ENCODE results near the gene RNU5B-1.

DNA sequence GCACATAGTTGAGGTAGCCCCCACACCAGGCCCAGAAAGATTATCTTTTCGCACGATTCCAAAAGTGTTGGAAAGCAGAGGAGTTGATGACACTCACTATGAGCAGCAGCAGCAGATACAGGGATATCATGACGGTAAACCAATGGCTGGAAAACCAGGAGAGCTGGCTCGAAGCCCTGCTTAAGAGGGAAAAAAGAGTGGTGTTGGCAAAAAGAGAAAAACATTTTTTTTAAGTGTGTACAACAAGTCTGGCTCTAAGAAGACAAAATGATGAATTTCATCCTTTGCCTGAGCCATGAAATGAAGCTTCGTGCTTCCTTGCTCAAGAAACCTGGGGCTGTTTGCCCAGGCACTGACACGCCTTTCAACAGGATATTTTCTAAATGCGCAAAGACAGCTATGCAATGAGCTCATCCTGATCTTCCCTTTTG, 45.1 kb upstream of the RNU5B-1 start:
- no peak for TF ChIP-seq FOS (IDR thresholded peaks at IDR 0.05; ENCODE audit: low read depth, low read length)
- no peak for TF ChIP-seq MAFK (IDR thresholded peaks at IDR 0.05; ENCODE audit: low read depth, low read length)
- TF ChIP-seq, protein P1, sequence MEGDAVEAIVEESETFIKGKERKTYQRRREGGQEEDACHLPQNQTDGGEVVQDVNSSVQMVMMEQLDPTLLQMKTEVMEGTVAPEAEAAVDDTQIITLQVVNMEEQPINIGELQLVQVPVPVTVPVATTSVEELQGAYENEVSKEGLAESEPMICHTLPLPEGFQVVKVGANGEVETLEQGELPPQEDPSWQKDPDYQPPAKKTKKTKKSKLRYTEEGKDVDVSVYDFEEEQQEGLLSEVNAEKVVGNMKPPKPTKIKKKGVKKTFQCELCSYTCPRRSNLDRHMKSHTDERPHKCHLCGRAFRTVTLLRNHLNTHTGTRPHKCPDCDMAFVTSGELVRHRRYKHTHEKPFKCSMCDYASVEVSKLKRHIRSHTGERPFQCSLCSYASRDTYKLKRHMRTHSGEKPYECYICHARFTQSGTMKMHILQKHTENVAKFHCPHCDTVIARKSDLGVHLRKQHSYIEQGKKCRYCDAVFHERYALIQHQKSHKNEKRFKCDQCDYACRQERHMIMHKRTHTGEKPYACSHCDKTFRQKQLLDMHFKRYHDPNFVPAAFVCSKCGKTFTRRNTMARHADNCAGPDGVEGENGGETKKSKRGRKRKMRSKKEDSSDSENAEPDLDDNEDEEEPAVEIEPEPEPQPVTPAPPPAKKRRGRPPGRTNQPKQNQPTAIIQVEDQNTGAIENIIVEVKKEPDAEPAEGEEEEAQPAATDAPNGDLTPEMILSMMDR (conservative IDR thresholded peaks at IDR 0.05; ENCODE audit: low read depth, low read length): no peak
- TF ChIP-seq POLR2A (IDR thresholded peaks at IDR 0.05; ENCODE audit: low read depth, low read length): no peak
- TF ChIP-seq CEBPB (IDR thresholded peaks at IDR 0.05; ENCODE audit: low read depth, low read length): no peak
- TF ChIP-seq MAZ (IDR thresholded peaks at IDR 0.05; ENCODE audit: borderline replicate concordance, low read depth, low read length): no peak
- no peak for TF ChIP-seq RAD21 (IDR thresholded peaks at IDR 0.05; ENCODE audit: low read length)
- no peak for TF ChIP-seq BHLHE40 (IDR thresholded peaks at IDR 0.05; ENCODE audit: low read depth, low read length)
- TF ChIP-seq, protein P2, sequence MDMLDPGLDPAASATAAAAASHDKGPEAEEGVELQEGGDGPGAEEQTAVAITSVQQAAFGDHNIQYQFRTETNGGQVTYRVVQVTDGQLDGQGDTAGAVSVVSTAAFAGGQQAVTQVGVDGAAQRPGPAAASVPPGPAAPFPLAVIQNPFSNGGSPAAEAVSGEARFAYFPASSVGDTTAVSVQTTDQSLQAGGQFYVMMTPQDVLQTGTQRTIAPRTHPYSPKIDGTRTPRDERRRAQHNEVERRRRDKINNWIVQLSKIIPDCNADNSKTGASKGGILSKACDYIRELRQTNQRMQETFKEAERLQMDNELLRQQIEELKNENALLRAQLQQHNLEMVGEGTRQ (IDR thresholded peaks at IDR 0.05; ENCODE audit: low read depth, low read length): no peak
- no peak for TF ChIP-seq RFX5 (IDR thresholded peaks at IDR 0.05; ENCODE audit: low read depth, low read length)
- TF ChIP-seq MXI1 (IDR thresholded peaks at IDR 0.05; ENCODE audit: borderline replicate concordance, low read depth, low read length): no peak
- no peak for TF ChIP-seq SMC3 (IDR thresholded peaks at IDR 0.05; ENCODE audit: low read depth, low read length)
- no peak for TF ChIP-seq CHD1 (IDR thresholded peaks at IDR 0.05; ENCODE audit: low read depth, low read length)
- TF ChIP-seq, protein P3, sequence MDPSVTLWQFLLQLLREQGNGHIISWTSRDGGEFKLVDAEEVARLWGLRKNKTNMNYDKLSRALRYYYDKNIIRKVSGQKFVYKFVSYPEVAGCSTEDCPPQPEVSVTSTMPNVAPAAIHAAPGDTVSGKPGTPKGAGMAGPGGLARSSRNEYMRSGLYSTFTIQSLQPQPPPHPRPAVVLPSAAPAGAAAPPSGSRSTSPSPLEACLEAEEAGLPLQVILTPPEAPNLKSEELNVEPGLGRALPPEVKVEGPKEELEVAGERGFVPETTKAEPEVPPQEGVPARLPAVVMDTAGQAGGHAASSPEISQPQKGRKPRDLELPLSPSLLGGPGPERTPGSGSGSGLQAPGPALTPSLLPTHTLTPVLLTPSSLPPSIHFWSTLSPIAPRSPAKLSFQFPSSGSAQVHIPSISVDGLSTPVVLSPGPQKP (IDR thresholded peaks at IDR 0.05; ENCODE audit: borderline replicate concordance, low read depth, low read length): no peak
